ENCODE data around the gene NIM1K.
A peak's percentile ranks its signal among the peaks of the same experiment; 100 is the strongest.

NIM1K gene

DNA sequence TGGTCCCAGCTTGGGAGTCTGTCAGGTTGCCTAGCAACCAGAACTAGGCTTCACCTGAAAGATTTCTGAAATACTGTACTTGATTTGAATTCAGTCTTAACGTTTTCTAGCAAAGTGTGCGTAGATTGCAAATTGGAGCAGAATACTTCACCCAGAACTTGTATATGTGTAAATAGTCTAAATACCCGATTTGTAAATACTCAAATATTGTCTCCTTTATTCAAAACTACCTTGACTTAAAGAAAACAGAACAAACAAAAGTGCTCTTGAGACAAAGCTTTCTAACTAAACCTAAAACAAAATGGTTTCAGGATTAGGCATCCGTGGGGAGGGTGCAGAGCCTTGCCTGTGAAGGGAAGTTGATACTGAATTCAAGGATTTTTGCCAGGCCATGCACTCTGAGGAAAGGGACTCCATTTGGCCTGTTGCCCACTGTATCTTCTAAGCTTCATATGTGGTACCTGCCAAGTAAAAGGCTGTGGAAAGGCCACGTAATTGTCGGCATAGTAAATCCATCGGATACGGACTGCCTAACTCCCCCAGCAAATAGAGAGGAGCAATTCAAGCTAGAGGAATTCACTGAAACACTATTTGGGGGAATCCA, 121.9 kb downstream of the NIM1K start:
- TF ChIP-seq CTCF (IDR thresholded peaks at IDR 0.05; ENCODE audit: insufficient read depth, low read length), result no peak
- TF ChIP-seq, protein P1, sequence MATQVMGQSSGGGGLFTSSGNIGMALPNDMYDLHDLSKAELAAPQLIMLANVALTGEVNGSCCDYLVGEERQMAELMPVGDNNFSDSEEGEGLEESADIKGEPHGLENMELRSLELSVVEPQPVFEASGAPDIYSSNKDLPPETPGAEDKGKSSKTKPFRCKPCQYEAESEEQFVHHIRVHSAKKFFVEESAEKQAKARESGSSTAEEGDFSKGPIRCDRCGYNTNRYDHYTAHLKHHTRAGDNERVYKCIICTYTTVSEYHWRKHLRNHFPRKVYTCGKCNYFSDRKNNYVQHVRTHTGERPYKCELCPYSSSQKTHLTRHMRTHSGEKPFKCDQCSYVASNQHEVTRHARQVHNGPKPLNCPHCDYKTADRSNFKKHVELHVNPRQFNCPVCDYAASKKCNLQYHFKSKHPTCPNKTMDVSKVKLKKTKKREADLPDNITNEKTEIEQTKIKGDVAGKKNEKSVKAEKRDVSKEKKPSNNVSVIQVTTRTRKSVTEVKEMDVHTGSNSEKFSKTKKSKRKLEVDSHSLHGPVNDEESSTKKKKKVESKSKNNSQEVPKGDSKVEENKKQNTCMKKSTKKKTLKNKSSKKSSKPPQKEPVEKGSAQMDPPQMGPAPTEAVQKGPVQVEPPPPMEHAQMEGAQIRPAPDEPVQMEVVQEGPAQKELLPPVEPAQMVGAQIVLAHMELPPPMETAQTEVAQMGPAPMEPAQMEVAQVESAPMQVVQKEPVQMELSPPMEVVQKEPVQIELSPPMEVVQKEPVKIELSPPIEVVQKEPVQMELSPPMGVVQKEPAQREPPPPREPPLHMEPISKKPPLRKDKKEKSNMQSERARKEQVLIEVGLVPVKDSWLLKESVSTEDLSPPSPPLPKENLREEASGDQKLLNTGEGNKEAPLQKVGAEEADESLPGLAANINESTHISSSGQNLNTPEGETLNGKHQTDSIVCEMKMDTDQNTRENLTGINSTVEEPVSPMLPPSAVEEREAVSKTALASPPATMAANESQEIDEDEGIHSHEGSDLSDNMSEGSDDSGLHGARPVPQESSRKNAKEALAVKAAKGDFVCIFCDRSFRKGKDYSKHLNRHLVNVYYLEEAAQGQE (IDR thresholded peaks at IDR 0.05; ENCODE audit: insufficient replicate concordance, low read depth), result no peak
- TF ChIP-seq GABPA (IDR thresholded peaks at IDR 0.05; ENCODE audit: low read depth), result no peak
- TF ChIP-seq SPI1 (IDR thresholded peaks at IDR 0.05; ENCODE audit: borderline replicate concordance, low read depth), result no peak
- no peak for TF ChIP-seq POLR2AphosphoS5 (IDR thresholded peaks at IDR 0.05; ENCODE audit: low read depth)
- Histone ChIP-seq H3K27me3 (ENCODE audit: insufficient read depth, poor library complexity, severe bottlenecking) (no peaks in the 10 kb centered on the region), H3K27ac (replicated peaks) (peak overlapping the region; percentile 55), H3K4me3 (replicated peaks; ENCODE audit: insufficient read depth, low read length) (peak overlapping the region; percentile 10)
- DNase-seq (ENCODE audit: low read depth in 1 of 2, low spot score in 1 of 2), result no peak

DNA sequence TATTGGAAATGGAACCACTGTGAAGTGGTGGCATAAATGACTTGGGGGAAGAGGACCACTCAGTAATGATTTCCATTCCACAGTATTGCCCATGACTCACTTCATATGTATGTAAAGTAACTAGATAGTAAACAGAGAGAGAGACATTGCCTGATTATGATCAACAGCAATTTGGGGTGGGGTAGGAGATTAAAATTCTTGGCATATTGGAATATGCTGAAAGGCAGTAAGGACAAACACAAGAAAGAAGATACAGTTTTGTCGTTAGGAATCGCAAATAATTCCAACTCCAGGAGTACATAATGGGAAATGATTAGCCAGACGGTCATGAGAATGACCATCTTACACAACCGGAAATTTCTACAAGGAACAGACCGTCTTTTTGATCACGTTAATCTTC, 122.7 kb downstream of the NIM1K start:
- no peak overlapping the region for H3K27ac ChIP-seq (replicated peaks)
- no peak overlapping the region for H3K4me3 ChIP-seq (replicated peaks; ENCODE audit: insufficient read depth, low read length)
- no peak for TF ChIP-seq CTCF (IDR thresholded peaks at IDR 0.05; ENCODE audit: insufficient read depth, low read length)
- TF ChIP-seq, protein P1 (IDR thresholded peaks at IDR 0.05; ENCODE audit: insufficient replicate concordance, low read depth), result no peak
- TF ChIP-seq GABPA (IDR thresholded peaks at IDR 0.05; ENCODE audit: low read depth), result no peak
- TF ChIP-seq SPI1 (IDR thresholded peaks at IDR 0.05; ENCODE audit: borderline replicate concordance, low read depth), result no peak
- no peak for TF ChIP-seq POLR2AphosphoS5 (IDR thresholded peaks at IDR 0.05; ENCODE audit: low read depth)

GRCh38 chr5:43315263-43315662, 123.2 kb downstream of the NIM1K start:
- no peak overlapping the region for H3K4me3 ChIP-seq (replicated peaks; ENCODE audit: insufficient read depth, low read length)
- no peak overlapping the region for H3K27ac ChIP-seq (replicated peaks)
- no peak for TF ChIP-seq POLR2AphosphoS5 (IDR thresholded peaks at IDR 0.05; ENCODE audit: low read depth)
- TF ChIP-seq GABPA (IDR thresholded peaks at IDR 0.05; ENCODE audit: low read depth), result no peak
- TF ChIP-seq, protein P1 (IDR thresholded peaks at IDR 0.05; ENCODE audit: insufficient replicate concordance, low read depth), result no peak
- TF ChIP-seq SPI1 (IDR thresholded peaks at IDR 0.05; ENCODE audit: borderline replicate concordance, low read depth), result no peak
- no peak for TF ChIP-seq CTCF (IDR thresholded peaks at IDR 0.05; ENCODE audit: insufficient read depth, low read length)
- DNase-seq (ENCODE audit: low read depth in 1 of 2, low spot score in 1 of 2), result no peak
- no peaks in the 10 kb centered on the region for H3K27me3 ChIP-seq (ENCODE audit: insufficient read depth, poor library complexity, severe bottlenecking)

More for the DNA sequence above, 122.7 kb downstream of the NIM1K start:
- DNase-seq (ENCODE audit: low read depth in 1 of 2, low spot score in 1 of 2), result no peak
- no peaks in the 10 kb centered on the region for H3K27me3 ChIP-seq (ENCODE audit: insufficient read depth, poor library complexity, severe bottlenecking)

All from HL-60 (cell line).